GM12874 (cell line): ENCODE data around the gene SEC14L1.

Experiments used
- TF ChIP-seq, protein P1 (sequence below): IDR thresholded peaks from 2 replicates; pipeline ENCODE4 v1.5.1; 2011; ENCODE audit warnings: low read depth, mild to moderate bottlenecking, control low read depth, low read length, moderate library complexity; ENCODE audit not compliant: insufficient read depth

The SEC14L1 gene

GRCh38 chr17:77111934-77112296 lies 28.9 kb upstream of the SEC14L1 start:
- TF ChIP-seq, protein P1, sequence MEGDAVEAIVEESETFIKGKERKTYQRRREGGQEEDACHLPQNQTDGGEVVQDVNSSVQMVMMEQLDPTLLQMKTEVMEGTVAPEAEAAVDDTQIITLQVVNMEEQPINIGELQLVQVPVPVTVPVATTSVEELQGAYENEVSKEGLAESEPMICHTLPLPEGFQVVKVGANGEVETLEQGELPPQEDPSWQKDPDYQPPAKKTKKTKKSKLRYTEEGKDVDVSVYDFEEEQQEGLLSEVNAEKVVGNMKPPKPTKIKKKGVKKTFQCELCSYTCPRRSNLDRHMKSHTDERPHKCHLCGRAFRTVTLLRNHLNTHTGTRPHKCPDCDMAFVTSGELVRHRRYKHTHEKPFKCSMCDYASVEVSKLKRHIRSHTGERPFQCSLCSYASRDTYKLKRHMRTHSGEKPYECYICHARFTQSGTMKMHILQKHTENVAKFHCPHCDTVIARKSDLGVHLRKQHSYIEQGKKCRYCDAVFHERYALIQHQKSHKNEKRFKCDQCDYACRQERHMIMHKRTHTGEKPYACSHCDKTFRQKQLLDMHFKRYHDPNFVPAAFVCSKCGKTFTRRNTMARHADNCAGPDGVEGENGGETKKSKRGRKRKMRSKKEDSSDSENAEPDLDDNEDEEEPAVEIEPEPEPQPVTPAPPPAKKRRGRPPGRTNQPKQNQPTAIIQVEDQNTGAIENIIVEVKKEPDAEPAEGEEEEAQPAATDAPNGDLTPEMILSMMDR = no peak

GRCh38 chr17:77115510-77115909 lies 25.3 kb upstream of the SEC14L1 start:
- TF ChIP-seq, protein P1 = no peak

GRCh38 chr17:77115947-77116346 lies 24.8 kb upstream of the SEC14L1 start:
- TF ChIP-seq, protein P1 = no peak

GRCh38 chr17:77116371-77116860 lies 24.4 kb upstream of the SEC14L1 start:
- TF ChIP-seq, protein P1 = no peak

- TF ChIP-seq, protein P1 = no peak
Measured at GRCh38 chr17:77117415-77117814, 23.4 kb upstream of the SEC14L1 start.

- TF ChIP-seq, protein P1 = no peak
Measured at GRCh38 chr17:77118251-77118928, 22.4 kb upstream of the SEC14L1 start.

- TF ChIP-seq, protein P1 = no peak
Measured at GRCh38 chr17:77119668-77120301, 21.0 kb upstream of the SEC14L1 start.
